HEK293 (cell line): ENCODE data around the gene ALDH4A1.

Experiments
- CTCF ChIA-PET: fragments of 350-600 bp; formaldehyde crosslinking; extraction: SDS; loops from one replicate; lab custom pipeline; 2021; ENCODE audit warnings: antibody characterized with exemption; lab: Yijun Ruan, JAX
- POLR2A ChIA-PET: fragments of 300-600 bp; formaldehyde crosslinking; extraction: SDS; loops from one replicate; lab custom pipeline; 2020; ENCODE audit warnings: antibody characterized with exemption, inconsistent platforms; lab: Yijun Ruan, JAX
- H3K27ac ChIP-seq: fragments of 200-500 bp; sonication (Bioruptor generic); 2 replicates; pipeline ENCODE4 v1.5.1; 2014; ENCODE audit warnings: low read depth, low read length, control low read depth, inconsistent platforms; ENCODE audit errors: extremely low read depth
- H3K36me3 ChIP-seq, 2 experiments: fragments of 200-500 bp in 1 of 2; sonication (Bioruptor generic) in 1 of 2; 1 replicate in 1 of 2; 2 replicates in 1 of 2; pipeline ENCODE4 v1.5.1; 2014 to 2017; ENCODE audit warnings: inconsistent platforms in 2 of 2, low read length in 2 of 2; ENCODE audit not compliant: control insufficient read depth in 2 of 2, insufficient read depth in 1 of 2
- H3K4me1 ChIP-seq: fragments of 200-500 bp; sonication (Bioruptor generic); 2 replicates; pipeline ENCODE4 v1.5.1; 2014; ENCODE audit warnings: mild to moderate bottlenecking, low read length, inconsistent platforms; ENCODE audit not compliant: control insufficient read depth, insufficient read depth
- H3K4me3 ChIP-seq: 2 replicates; pipeline ENCODE4 v1.5.1; 2011; ENCODE audit warnings: low read depth, mild to moderate bottlenecking, control low read depth, low read length, moderate library complexity
- H3K9me3 ChIP-seq: fragments of 200-500 bp; sonication (Bioruptor generic); 2 replicates; pipeline ENCODE4 v1.5.1; 2014; ENCODE audit warnings: low read depth, low read length, inconsistent platforms; ENCODE audit not compliant: control insufficient read depth, insufficient read depth
- CTCF ChIP-seq: fragments of 450-650 bp; formaldehyde crosslinking; IDR thresholded peaks from 2 replicates; pipeline ENCODE4 v1.5.1; 2016; ENCODE audit warnings: missing biosample characterization, missing genetic modification characterization
- SCRT1 ChIP-seq: fragments of 450-650 bp; formaldehyde crosslinking; IDR thresholded peaks from 2 replicates; pipeline ENCODE4 v1.5.1; 2016; ENCODE audit warnings: missing biosample characterization, missing genetic modification characterization, borderline replicate concordance
- TSHZ1 ChIP-seq: fragments of 450-650 bp; formaldehyde crosslinking; IDR thresholded peaks from 2 replicates; pipeline ENCODE4 v1.5.1; 2016; ENCODE audit warnings: missing biosample characterization, missing genetic modification characterization, borderline replicate concordance
- YY1 ChIP-seq: fragments of 450-650 bp; formaldehyde crosslinking; IDR thresholded peaks from 2 replicates; pipeline ENCODE4 v1.5.1; 2018; ENCODE audit warnings: missing biosample characterization, missing genetic modification characterization
- ZNF626 ChIP-seq: fragments of 450-650 bp; sonication (Bioruptor Pico); formaldehyde crosslinking; IDR thresholded peaks from 2 replicates; pipeline ENCODE4 v1.5.1; 2018; ENCODE audit warnings: missing biosample characterization, missing genetic modification characterization, inconsistent platforms
- ZNF629 ChIP-seq: fragments of 450-650 bp; formaldehyde crosslinking; IDR thresholded peaks from 2 replicates; pipeline ENCODE4 v1.5.1; 2017; ENCODE audit warnings: missing biosample characterization, missing genetic modification characterization
- ZNF664 ChIP-seq: fragments of 450-650 bp; formaldehyde crosslinking; IDR thresholded peaks from 2 replicates; pipeline ENCODE4 v1.5.1; 2016; ENCODE audit warnings: missing biosample characterization, missing genetic modification characterization
- ZNF692 ChIP-seq: fragments of 450-650 bp; formaldehyde crosslinking; IDR thresholded peaks from 2 replicates; pipeline ENCODE4 v1.5.1; 2016; ENCODE audit warnings: missing biosample characterization, missing genetic modification characterization
- ZNF768 ChIP-seq: fragments of 450-650 bp; formaldehyde crosslinking; IDR thresholded peaks from 2 replicates; pipeline ENCODE4 v1.5.1; 2018; ENCODE audit warnings: missing biosample characterization, mild to moderate bottlenecking, missing genetic modification characterization

The ALDH4A1 gene

DNA sequence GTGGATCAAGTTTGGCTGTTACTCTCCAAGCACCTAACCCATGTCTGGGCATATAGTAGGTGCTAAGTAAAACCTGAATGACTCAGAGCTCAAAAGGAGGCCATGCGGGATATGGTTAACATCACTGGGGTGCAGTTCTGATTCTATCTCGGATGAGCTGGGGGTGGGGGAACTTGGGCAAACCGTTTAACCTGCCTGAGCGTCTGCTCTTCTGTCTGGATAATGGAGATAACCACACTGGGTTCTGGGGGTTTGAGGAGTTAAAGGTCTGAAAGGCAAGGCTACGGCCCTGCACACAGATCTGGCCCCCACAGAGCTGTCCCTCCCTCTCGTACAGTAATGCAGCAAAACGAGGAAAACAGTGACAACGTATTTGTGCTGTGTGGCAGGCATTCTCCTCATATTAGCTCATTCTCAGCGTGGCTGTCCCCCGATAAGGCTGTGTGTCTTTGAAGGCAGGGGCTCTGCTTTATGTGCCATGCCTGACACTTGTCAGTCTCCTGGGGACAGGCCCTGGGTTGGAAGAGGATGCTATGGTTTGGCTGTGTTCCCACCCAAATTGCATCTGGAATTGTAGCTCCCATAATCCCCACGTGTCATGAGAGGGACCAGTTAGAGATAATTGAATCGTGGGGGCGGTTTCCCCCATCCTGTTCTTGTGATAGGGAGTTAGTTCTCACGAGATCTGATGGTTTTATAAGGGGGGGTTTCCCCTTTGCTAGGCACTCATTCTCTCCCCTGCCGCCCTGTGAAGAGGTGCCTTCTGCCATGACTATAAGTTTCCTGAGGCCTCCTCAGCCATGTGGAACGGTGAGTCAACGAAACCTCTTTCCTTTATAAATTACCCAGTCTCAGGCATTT lies 6.8 kb upstream of the ALDH4A1 start:
- H3K4me1 ChIP-seq = no peaks in the 10 kb centered on the region; the same call in none of the 2 replicates
- no peak overlapping the region for H3K27ac ChIP-seq
- H3K4me3 ChIP-seq = no peak overlapping the region
- H3K9me3 ChIP-seq = no peaks in the 10 kb centered on the region
- CTCF ChIA-PET = interaction anchor here (0.5 to 4.5 kb wide), 17 partner anchors 9 to 1400 kb away, joined by 3 to 34 read pairs (median 4); no protein-coding TSS in a partner anchor
- no peak for TF ChIP-seq ZNF626 (tag by site-specific recombination)
- peak; percentile 81 for TF ChIP-seq ZNF664 (tag by site-specific recombination)
- TF ChIP-seq, all 188 proteins: peak for 1
- H3K36me3 ChIP-seq = peaks cover 0 to 51% of the 10 kb centered on the region in 2 experiments; a peak in 1 of 3 replicates
- POLR2A ChIA-PET = no interaction called here

- Histone ChIP-seq H3K36me3 (peaks cover 0 to 51% of the 10 kb centered on the region in 2 experiments; a peak in 1 of 3 replicates), H3K9me3 (no peaks in the 10 kb centered on the region), H3K27ac (no peak overlapping the region), H3K4me3 (no peak overlapping the region), H3K4me1 (0 out of 2 replicates have a peak, but pooled peaks cover 3% of the 10 kb centered on the region)
- TF ChIP-seq ZNF692 (tag by site-specific recombination) (no peak), SCRT1 (tag by site-specific recombination) (no peak), ZNF629 (tag by site-specific recombination) (no peak), YY1 (tag by site-specific recombination) (no peak), CTCF (tag by site-specific recombination) (no peak), TSHZ1 (tag by site-specific recombination) (no peak), ZNF768 (tag by site-specific recombination) (no peak)
- POLR2A ChIA-PET = no interaction called here
- CTCF ChIA-PET = interaction anchor here (0.6 to 4.5 kb wide), 37 partner anchors 8 to 910 kb away, joined by 3 to 34 read pairs (median 5); no protein-coding TSS in a partner anchor
Measured at GRCh38 chr1:18907917-18908845, 5.8 kb upstream of the ALDH4A1 start.
